NCI-H1694 treated with DMSO at 0.1 percent for 48 hours (cell line): ENCODE data around the gene LARGE1.

Source experiments
- DNase-seq: peaks from one replicate; lab custom pipeline; 2025; lab: John Stamatoyannopoulos, UW

Gene LARGE1

DNA sequence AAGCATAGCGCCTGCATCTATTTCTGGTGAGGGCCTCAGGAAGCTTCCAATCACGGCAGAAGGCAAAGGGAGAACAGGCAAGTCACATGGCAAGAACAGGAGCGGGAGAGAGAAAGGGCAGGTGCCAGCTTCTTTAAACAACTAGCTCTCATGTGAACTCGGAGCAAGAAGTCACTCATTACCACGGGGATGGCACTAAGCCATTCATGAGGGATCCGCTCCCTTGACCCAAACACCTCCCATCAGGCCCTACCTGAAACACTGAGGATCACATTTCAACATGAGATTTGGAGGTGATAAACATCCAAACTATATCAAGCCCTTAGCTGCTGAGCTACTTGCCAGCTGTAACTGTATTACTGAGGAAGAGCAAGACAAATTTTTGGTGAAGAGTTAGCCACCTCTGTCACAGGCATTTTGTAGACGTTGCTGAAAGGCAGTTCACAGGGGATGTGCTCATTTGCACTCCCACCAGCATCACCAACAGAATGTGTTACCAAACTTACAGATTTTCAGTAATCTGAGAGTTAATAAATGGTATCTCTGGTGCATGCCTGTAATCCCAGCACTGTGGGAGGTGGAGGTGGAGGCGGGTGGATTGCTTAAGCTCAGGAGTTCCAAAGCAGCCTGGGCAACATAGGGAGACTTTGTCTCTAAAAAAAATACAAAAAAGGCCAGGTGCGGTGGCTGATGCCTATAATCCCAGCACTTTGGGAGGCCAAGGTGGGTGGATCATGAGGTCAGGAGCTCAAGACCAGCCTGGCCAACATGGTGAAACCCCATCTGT lies 398.2 kb downstream of the LARGE1 start:
- no peak for DNase-seq

DNA sequence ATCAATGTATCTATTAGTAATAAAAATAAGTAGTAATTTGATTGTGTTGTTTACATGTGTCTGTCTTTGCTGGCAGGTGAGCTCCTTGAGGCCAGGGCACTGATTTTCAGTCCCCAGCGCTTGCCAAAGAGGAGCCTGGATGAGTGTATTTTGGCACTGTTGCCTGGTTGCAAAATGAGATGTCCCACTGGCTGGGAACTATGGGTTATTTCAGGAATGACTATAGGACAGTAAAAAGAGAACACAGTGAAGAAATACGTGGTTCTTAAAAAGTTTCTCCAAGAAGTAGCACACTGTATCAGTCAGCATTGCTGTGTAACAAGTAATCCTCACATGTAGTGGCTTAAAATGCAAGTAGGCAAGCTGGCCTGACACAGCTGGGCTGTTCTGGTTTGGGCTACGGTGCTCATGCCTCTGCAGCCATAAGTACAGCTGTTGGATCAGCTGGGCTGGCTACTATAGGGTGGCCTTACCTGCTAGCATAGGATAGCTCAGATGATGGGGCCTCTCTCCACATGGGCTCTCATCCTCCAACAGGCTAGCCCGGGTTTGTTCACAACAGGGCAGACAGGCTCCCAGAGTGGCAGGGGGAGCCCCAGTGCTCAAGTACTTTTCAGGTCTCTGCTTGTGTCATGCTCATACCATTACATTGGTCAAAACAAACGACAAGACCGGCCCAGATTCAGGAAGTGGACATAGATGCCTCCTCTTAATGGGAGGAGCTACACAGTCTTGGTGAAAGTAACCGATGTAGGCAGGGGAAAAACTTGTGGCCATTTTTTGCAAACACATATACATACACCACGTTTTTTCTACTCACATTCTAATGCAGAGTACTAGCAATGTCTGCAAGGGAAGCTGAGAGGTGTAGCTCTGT lies 399.1 kb downstream of the LARGE1 start:
- no peak for DNase-seq

DNA sequence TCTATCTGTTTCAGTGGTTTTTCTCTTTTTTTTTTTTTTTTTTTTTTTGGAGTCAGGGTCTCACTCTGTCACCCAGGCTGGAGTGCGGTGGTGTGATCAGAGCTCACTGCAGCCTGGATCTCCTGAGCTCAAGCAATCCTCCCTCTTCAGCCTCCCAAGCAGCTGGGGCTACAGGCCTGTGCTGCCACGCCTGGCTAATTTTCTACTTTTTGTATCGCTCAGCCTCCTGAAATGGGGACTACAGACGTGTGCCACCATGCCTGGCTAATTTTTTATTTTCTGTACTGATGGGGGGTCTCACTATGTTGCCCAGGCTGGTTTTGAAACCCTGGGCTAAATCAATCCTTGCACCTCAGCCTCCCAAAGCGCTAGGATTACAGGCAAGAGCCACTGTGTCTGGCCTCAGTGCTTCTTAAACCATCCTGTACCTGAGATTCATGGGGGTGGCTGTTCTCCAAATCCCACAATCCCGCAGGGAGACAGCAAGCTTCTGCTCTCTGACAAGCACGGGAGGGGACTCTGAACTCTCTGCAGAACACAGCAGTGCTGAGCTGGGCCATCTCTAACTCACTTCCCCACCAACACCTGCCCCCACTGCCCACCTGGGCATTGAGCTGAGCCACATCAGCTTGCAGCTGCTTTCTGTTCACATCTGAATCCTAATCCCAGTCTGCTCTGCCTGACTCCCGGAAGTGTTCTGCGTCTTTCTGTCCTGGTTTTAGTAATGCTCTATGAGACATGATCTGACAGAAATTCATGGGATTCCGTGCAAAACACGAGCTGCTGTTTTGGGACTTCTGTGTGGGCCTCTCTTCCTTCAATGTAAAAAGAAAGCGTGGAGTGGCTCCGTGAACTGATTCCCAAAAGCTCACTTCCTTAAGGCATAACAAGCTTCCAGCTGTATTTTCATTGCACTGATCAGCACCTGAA lies 400.0 kb downstream of the LARGE1 start:
- no peak for DNase-seq

DNA sequence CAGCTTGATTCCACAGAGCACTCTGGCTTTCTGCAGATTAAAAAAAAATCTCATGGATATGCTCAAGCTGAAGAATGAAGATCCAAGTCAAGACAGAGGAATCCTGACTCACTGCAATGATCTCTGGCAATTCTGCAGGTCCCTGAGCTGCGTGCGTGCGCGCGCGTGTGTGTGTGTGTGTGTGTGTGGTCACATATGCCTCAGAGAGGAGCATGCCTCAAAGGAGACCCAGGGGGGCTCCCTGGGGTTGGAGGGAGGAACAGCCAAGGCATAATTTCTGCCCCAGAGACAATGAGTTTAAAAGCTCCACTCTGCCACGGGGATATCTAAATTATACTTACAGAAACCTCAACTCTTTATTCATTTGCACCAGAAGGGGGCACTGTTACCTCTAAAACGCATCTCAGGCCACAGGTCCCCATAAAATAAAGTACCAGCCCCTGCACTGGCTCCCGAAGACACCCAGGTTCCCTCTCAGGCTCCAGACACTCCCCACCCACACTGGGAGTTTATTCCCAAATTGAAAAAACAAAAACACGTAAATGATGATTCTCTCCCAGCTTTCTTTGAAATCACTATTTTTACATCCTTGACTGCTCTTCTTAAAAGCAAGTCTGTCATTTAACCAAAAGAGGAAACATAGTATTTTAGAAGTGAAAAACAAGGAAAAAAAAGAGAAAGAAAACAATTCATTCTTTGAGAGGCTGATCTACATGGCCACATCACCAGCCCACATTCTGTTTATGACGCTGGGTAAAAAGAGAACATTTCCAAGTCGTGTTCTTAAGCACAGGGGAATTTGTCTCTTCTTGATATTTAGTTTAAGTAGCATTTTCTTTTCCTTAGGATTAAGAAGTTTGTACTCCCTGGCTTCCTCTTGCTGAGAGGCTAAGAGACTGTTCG lies 401.0 kb downstream of the LARGE1 start:
- DNase-seq, result peak; percentile 56

DNA sequence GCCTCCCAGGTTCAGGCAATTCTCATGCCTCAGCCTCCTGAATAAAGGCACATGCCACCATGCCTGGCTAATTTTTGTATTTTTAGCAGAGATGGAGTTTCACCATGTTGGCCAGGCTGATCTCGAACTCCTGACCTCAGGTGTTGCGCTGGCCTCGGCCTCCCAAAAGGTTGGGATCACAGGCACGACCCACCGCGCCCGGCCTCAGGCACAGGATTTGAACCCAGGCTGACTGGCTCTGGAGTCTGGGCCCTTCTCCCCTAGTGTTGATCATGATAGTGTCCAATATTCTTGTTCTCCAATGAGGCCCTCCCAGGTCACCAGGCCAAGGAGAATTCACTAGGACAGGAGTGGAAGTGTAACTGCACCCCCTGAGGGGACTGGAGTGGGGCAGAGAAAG lies 401.9 kb downstream of the LARGE1 start:
- no peak for DNase-seq

DNA sequence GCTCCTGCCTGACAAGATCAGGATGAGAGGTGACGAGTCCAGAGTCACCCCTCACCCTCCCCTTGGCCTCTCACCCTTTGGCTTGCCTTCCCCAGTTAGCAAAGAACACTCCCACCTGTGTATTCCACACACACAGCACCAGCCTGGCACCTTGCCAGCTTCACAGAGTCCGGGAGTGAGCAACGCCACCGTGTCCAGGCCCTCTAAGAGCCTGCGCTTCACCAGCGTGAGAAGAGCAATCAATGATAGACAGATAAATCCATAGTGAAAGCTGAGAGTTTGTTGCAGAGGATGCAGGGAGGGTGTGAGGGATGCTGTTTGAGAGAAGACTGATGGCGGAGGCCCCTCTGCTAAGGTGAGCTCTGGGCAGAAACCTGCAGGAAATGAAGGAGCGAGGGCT lies 404.5 kb downstream of the LARGE1 start:
- no peak for DNase-seq

DNA sequence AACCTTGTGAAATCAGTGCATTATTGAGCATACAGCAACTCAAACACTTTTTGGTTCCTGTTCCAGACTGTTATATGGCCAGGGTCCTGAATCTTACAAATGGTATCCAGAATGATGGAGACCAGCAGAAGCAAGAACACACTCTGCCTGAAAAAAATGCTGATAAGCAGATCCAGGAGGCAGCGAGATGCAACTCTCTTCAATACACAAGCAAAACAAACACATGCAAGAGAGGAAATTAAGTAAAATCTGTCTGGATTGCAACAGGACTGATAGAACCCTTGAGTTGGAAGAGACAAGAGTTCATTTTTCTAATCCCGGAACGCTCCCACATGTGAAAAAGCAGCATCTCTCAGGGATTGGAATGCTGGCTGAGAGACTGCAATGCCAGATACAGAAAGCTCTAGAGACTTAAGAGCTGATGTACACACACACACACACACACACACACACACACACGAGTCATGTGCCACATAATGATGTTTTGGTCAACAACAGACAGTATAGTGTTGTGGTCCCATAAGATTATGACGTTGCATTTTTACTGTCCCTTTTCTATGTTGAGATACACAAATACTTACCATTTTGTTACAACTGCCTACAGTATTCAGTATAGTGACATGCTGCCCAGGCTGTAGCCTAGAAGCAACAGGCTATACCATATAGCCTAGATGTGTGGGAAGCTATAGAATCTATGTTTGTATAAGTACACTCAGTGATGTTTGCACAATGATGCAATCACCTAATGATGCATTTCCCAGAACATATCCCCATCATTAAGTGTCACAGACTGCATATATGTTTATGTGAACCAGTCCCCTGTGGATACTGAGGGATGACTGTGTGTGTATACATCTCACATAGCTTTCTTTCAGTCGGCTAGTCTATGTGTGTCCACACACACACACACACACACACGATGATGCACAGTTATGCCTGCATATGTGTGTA lies 406.6 kb downstream of the LARGE1 start:
- no peak for DNase-seq

DNA sequence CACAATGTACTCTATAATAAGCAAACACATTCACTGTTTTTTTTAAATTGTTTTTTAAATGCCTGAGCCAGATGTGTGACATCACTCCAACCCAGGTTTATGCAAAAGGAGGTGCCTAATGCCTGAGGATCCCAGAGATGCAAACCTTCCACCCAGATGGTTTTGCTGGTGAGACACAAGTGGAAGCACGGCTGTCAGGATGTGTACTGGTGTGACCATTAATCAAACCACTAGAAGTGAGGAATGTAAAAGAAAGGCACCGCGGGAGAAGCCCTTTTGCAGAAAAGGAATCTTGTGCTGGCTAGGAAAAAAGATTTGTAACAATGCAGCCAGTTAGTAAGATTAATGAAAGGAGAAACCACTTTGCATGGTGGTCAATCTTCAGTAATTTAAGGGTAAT lies 407.4 kb downstream of the LARGE1 start:
- no peak for DNase-seq

DNA sequence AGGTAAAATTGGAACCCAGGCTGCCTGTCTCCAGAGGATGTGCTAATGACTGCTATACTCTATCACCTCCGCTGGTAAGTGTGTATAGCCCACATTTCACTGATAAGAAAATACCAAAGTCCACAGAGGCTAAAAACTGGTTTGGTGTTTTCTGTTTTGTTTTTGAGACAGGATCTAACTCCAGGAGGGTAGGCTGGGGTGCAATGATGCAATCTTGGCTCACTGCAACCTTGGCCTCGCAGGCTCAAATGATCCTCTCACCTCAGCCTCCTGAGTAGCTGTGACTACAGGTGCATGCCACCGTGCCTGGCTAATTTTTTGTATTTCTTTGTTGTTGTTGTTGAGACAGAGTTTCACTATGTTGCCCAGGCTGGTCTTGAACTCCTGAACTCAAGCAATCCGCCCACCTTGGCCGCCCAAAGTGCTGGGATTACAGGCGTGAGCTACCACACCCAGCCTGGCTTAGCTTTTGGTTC lies 409.8 kb downstream of the LARGE1 start:
- DNase-seq, result no peak

DNA sequence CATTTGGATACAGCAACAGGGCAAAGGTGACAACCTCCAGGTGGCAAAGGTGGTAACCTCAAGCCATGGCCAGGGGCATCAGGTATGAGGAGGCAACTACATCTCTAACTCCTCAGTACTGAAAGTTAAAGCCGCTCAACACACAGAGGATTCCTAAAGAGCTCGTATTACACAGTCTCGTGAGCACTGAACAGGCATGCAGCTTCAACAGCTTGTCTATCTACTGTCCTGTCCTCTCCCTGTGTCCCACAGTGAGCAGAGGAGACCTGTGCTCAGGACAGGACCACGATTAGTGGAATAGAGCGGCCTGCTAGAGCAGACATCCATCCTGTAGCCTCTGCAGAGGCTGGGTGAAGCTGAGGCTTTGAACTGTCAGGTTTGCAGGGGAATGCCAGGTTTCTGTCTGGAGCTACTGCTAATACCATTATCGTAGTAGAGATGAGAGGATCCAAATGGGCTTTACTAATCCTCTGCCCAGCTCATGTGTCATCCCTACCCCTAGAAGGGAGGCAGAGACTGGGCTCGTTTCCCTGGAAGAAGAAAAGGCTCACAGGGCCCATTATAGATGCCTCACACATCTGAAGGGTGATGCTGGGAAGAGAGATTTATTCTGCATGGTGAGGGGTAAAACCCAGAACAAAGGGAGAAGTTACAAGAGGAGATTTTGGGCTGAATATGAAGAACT lies 415.2 kb downstream of the LARGE1 start:
- DNase-seq, result no peak

DNA sequence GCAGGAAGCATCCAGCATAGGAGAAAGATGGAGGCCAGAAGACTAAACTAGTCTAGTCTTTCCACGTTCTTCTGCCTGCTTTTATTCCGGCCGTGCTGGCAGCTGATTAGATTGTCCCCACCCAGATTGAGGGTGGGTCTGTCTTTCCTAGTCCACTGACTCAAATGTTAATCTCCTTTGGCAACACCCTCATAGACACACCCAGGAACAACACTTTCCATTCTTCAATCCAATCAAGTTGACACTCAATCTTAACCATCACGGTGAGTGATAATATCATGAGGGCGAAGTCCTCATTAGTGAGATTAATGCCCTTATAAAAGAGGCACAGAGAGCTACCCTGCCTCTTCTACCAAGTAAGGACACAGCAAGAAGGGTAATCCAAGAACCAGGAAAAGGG lies 424.2 kb downstream of the LARGE1 start:
- DNase-seq, result no peak

DNA sequence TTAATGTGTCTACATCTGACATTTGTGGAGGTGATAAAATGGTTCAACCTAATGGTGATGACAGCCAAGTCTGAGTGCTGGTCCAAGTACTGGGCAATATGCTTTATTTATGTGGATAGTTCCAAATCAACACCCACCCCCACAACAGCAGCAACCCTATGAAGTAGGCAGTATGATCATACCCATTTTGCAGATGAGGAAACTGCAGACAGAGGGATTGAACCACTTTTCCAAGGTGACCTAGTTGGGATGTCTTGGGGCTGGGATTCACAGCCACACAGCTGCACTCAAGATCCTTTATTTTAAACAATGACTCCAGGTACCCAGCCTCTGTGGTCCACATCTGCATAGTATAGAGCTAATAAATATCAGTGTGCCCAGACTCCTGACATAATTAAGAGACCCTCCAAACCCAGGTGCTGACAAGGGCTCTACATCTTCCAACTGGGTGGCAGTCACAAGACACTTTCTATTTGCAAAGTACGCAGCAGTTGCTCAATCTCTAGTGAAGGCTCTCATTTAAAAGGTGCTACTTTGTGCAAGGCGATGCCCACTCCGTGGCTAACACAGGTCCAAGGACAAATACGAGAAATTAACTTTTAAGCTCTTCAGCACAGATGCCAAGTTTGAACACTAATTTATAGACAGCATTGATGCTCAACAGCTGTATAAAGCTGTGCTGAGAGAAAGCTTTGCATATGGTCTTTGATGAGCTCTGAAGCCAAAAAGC lies 426.6 kb downstream of the LARGE1 start:
- no peak for DNase-seq

DNA sequence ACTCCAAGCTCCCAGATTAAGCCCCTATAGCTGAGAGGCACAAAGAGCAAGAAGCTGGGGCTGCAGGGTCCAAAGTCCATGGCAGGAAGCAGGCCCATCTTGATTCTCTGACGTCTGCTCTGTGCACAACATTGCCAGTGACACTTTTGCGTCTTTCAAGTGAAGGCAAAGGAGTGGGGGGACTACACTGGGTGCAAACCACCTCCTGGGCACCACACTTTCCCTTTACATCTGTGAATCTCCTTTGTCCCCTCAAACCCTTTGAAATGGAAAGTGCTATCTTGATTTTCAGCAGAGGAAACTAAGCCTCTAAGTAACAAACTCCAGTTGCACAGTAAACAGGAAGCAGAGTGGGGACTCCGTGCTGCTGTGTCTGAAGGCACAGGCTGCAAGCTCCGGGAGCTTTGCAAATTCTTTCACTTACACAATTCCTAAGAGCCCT lies 428.0 kb downstream of the LARGE1 start:
- no peak for DNase-seq

DNA sequence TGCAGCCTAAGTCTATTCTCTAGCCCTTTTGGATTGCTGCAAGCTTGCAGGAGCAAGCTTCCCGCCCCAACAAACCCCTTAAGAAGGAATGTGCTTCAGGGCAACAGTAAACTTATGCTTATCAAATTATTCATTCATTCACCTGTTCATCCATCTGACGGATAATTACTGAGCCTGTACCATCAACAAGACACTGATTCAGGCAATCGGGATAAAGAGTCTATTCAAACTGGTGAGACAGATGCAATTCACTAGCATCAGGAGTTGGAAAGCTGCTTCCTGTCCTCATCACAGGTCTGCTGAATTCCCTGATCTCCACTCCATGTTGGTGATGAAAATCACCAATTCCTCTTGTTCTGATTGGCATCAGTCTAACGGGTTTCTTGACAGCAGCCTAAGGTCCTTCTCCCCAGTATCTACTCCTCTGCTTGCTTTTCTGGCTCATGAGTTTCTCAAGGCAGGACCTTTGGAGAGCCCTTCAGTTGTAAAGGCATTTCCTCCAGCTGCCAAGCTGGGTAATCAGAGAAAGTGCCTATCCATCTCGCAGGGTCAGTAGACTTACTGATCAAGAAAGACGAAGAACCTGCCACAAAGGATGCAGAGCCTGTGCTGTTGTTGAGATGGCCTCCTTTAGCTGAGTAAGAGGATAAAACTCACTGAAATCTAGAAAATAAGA lies 433.1 kb downstream of the LARGE1 start:
- DNase-seq, result no peak

DNA sequence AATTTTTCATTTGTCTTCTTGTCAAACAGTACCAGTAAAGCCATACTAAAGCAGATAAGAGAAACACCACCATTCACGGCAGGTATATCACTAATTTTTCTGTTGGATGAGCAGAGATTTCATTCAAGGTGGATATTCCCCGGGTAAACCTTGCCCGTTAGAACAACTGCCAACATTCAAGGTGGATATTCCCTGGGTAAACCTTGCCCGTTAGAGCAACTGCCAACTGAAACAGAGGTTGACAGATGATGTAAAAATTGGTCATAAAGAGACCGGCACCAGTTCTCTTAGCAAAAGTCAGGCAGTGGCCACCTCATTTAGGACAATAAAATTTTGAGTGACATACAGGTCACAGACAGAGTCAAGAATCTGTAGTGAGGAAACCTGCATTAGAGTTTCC lies 438.7 kb downstream of the LARGE1 start:
- no peak for DNase-seq

DNA sequence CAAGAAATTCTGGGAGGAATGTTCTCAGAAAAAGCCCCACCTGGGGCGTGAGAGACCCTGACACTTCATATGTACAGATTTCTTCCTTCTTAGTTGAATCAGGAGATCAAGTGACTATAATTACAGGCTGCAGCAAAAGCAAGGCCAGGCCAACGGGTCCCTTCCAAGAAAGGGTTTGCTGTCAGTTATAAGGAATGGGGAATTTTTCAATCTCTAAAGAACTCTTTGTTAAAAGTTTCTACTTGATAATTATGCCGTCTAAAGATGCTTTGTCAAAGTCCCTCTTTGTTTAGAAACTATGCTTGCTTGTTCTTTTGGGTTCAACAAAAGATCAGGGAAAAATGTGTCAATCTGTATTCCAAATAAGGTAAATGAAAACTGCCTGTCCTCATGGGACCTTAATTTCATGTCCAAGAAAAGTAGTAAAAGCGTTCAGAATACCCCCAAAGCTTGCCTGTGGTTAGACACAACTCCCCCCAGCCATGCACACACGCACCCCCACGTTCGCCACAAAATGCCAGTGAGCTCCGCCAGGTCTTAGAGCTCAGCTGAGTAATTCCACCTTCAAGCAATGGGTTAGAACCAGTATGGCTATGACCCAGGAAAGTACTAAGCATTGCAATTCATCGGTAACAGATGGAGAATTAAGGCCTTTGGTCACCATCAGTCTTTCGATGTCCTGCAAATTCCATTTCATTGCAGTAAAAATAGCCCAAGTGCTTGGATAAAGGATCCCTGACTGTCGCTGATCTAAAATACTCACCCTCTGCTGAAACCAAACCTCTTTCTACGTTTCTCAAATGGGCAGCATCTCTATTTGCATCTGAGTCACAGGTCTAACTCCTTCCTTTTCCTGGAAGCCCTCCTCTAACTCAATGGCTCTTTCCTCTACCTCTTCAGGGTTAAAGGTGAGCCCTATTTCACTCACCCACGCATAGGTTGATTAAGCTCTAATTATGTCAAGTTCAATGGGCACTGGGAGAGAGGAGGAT lies 442.9 kb downstream of the LARGE1 start:
- DNase-seq, result no peak

DNA sequence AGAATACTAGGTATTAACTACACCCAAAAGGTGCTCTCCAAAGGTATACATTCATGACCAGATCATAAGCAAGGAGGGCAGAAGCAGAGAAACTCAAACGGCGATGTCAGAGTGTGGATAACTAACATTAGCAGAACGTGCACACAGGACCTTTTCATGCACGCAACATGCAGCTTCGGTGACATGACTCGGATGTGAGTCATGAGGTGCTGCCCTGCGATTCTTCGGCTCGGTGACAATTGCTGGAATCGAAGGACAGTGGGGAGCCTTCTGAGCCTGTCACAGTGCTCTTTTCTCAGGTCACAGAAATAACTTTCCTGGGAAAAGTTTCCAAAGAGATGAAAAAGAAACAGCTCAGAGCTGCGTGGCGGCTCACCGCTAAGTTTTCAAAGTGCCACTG lies 443.6 kb downstream of the LARGE1 start:
- DNase-seq, result no peak
